ENCODE results near the gene STK39.

Gene STK39

DNA sequence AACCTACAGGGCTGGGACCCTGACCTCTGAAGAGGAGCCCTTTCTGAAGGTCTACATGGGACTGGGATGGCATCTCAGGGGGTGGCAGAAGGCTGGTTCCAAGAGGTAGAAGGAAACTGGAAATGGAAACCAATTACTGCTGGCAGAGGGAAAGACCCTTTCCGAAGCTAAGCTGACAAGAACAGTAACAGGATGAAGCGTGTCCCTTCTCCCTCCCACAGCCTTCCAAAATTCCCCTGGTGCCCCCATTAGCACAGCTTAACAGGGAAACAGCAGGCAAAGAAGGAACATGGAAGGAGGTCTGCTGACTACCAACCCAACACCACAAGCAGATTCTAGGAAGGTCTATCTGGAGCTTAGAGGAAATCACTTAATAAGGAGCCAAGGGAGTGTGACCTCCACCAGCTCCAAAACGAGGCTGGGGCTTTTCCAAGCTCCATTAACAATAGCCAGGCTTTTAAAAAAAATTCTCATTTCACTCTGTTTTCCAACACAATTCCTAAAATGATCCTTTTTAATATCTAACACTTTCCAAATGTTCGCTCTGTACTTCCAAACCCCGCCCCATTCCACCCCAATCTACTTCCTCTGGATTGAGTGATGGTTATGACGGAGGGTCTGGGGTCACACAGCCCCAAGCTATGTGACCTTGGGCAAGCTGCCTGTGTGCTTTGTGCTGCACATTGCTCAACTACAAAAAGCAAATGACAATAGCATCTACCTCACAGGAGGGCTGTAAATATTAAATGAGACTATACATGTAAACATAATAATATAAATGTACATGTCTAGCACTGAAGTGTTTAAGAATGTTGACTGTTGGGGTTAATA is 55.2 kb downstream of the STK39 start:
- Histone ChIP-seq H4K8ac (ENCODE audit: low read length) (peak overlapping the region; percentile 7), H3K4ac (ENCODE audit: low read depth in 1 of 2, low read length in 2 of 2) (no peak overlapping the region), H3K27me3 (ENCODE audit: control insufficient read depth in 1 of 2, insufficient read depth in 1 of 2, low read length in 2 of 2) (no peaks in the 10 kb centered on the region), H2BK5ac (ENCODE audit: low read depth, low read length, poor library complexity, severe bottlenecking) (no peak overlapping the region), H3K14ac (ENCODE audit: low read length in 2 of 2) (no peak overlapping the region), H2BK15ac (ENCODE audit: low read depth, poor library complexity, severe bottlenecking) (no peak overlapping the region), H3K18ac (ENCODE audit: low read depth in 1 of 2, low read length in 2 of 2) (no peak overlapping the region), H4K91ac (ENCODE audit: low read length) (no peak overlapping the region), H3K4me3 (ENCODE audit: insufficient read depth in 1 of 2, low read depth in 1 of 2, low read length in 2 of 2) (no peak overlapping the region), H3K9me3 (ENCODE audit: control insufficient read depth, low read length) (no peaks in the 10 kb centered on the region), H3K36me3 (ENCODE audit: control insufficient read depth in 1 of 2, insufficient read depth in 2 of 2, low read depth in 1 of 2, low read length in 2 of 2) (no peaks in the 10 kb centered on the region), H2AFZ (ENCODE audit: low read depth, low read length) (no peak overlapping the region), H3K27ac (ENCODE audit: low read length, poor library complexity, severe bottlenecking) (no peak overlapping the region), H3K4me2 (ENCODE audit: low read length, poor library complexity, severe bottlenecking) (no peak overlapping the region), H2BK12ac (ENCODE audit: low read length in 2 of 2) (peak overlapping the region in 1 of 2 experiments; percentile 39), H3K4me1 (ENCODE audit: control insufficient read depth, insufficient read depth, low read depth, low read length) (peaks cover 10% of the 10 kb centered on the region), H2AK5ac (ENCODE audit: low read length, severe bottlenecking) (peak overlapping the region; percentile 15), H3K79me1 (replicated peaks; ENCODE audit: low read length, poor library complexity, severe bottlenecking) (peaks cover 40% of the 10 kb centered on the region), H3K9ac (ENCODE audit: low read length) (no peak overlapping the region), H2BK120ac (ENCODE audit: low read depth, low read length) (no peak overlapping the region), H3K23ac (ENCODE audit: low read length in 2 of 2) (no peak overlapping the region)
- WGBS, result 92% methylated on average over 6 of the region's 6 CpGs
- DNase-seq, result no peak

DNA sequence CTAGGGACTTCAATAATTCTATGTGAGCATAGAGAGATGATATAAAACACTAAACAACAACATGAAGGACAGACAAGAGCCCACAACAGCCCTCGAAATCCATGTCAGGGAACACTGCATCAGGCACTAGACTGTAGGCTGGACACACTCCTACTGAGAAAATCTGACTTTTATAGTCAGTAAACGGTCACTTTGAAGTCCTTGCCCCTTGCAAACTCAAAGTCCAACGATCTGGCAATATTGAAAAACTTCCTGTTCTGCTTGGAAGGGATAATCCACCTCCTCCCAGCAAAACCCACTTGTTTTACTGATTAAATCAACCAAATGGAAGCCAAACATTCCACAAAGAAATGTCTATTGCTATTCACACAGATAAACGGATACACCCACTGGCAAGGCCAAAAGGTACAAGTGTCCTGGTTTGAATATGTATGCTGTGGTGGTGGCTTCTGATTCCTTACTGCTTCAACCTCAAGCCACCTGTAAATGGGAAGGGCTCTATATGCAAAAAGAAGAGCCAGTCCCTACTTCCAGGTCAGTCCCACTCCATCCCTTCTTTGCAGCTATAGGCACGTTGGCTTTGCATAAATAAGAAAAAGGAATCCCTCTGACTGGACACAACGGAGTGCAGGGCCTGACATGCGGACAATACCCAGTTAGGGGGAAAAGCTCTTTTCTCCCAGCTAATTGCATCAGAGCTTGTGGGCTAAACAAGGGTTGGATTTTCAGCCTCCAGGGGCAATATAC is 56.6 kb downstream of the STK39 start:
- no peak overlapping the region for H2BK5ac ChIP-seq (ENCODE audit: low read depth, low read length, poor library complexity, severe bottlenecking)
- no peak for DNase-seq
- H4K8ac ChIP-seq (ENCODE audit: low read length), result no peak overlapping the region
- H4K91ac ChIP-seq (ENCODE audit: low read length), result no peak overlapping the region
- no peak overlapping the region for H2BK15ac ChIP-seq (ENCODE audit: low read depth, poor library complexity, severe bottlenecking)
- peaks cover 36% of the 10 kb centered on the region for H3K79me1 ChIP-seq (replicated peaks; ENCODE audit: low read length, poor library complexity, severe bottlenecking)
- no peak overlapping the region for H2AK5ac ChIP-seq (ENCODE audit: low read length, severe bottlenecking)
- H3K27ac ChIP-seq (ENCODE audit: low read length, poor library complexity, severe bottlenecking), result no peak overlapping the region
- WGBS, result 63% methylated on average over 7 of the region's 7 CpGs
- H3K27me3 ChIP-seq (ENCODE audit: control insufficient read depth in 1 of 2, insufficient read depth in 1 of 2, low read length in 2 of 2), result no peaks in the 10 kb centered on the region
- peak overlapping the region in 1 of 2 experiments; percentile 44 for H3K18ac ChIP-seq (ENCODE audit: low read depth in 1 of 2, low read length in 2 of 2)
- no peak overlapping the region for H3K4ac ChIP-seq (ENCODE audit: low read depth in 1 of 2, low read length in 2 of 2)
- H3K36me3 ChIP-seq (ENCODE audit: control insufficient read depth in 1 of 2, insufficient read depth in 2 of 2, low read depth in 1 of 2, low read length in 2 of 2), result no peaks in the 10 kb centered on the region
- no peak overlapping the region for H3K14ac ChIP-seq (ENCODE audit: low read length in 2 of 2)
- no peak overlapping the region for H3K4me2 ChIP-seq (ENCODE audit: low read length, poor library complexity, severe bottlenecking)
- peaks cover 10% of the 10 kb centered on the region for H3K4me1 ChIP-seq (ENCODE audit: control insufficient read depth, insufficient read depth, low read depth, low read length)
- H2AFZ ChIP-seq (ENCODE audit: low read depth, low read length), result no peak overlapping the region
- H3K23ac ChIP-seq (ENCODE audit: low read length in 2 of 2), result no peak overlapping the region
- no peak overlapping the region for H2BK120ac ChIP-seq (ENCODE audit: low read depth, low read length)
- no peak overlapping the region for H3K4me3 ChIP-seq (ENCODE audit: insufficient read depth in 1 of 2, low read depth in 1 of 2, low read length in 2 of 2)
- H3K9ac ChIP-seq (ENCODE audit: low read length), result no peak overlapping the region
- no peaks in the 10 kb centered on the region for H3K9me3 ChIP-seq (ENCODE audit: control insufficient read depth, low read length)
- no peak overlapping the region for H2BK12ac ChIP-seq (ENCODE audit: low read length in 2 of 2)

DNA sequence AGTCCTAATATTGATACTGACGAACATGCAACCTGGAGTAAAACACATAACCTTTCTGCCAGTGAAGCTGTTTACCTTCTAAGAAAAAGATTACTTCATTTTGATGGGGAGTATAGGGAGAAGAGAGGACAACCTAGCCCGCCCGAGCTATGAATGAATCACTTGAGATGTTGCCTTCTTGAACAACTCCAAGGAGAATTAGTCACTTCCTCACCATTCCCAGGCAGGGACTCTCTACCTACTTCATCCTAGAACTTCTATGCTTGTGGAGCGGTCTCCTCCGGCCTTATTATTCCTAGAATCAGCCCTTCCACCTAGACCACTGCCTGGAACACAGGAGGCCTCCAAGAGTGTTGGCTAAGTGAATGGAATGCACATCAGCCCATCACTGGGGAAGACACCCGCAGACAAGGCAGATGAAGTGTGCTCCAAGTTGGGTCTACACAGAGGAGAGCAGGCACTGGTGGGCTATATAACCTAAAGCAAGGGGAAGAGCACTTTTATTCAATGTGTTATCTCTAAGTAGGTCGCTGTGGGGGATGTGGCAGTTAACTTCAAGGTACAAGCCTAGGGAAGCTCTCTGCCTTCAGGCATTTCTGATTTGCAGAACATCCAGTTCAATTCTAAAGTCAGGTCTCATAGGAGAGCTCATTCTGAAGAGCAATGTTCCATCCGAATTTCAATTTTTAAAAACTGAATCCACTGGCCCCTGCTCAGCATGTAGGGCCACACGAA is 57.4 kb downstream of the STK39 start:
- Histone ChIP-seq H3K9me3 (ENCODE audit: control insufficient read depth, low read length) (no peaks in the 10 kb centered on the region), H3K9ac (ENCODE audit: low read length) (no peak overlapping the region), H2BK12ac (ENCODE audit: low read length in 2 of 2) (peak overlapping the region; percentile 50 to 65), H3K23ac (ENCODE audit: low read length in 2 of 2) (peak overlapping the region in 1 of 2 experiments; percentile 9), H3K4me3 (ENCODE audit: insufficient read depth in 1 of 2, low read depth in 1 of 2, low read length in 2 of 2) (peak overlapping the region in 1 of 2 experiments; percentile 4), H2BK5ac (ENCODE audit: low read depth, low read length, poor library complexity, severe bottlenecking) (no peak overlapping the region), H3K4me2 (ENCODE audit: low read length, poor library complexity, severe bottlenecking) (no peak overlapping the region), H3K14ac (ENCODE audit: low read length in 2 of 2) (no peak overlapping the region), H3K18ac (ENCODE audit: low read depth in 1 of 2, low read length in 2 of 2) (peak overlapping the region in 1 of 2 experiments; percentile 74), H3K36me3 (ENCODE audit: control insufficient read depth in 1 of 2, insufficient read depth in 2 of 2, low read depth in 1 of 2, low read length in 2 of 2) (no peaks in the 10 kb centered on the region), H3K4ac (ENCODE audit: low read depth in 1 of 2, low read length in 2 of 2) (no peak overlapping the region), H2AK5ac (ENCODE audit: low read length, severe bottlenecking) (no peak overlapping the region), H3K27me3 (ENCODE audit: control insufficient read depth in 1 of 2, insufficient read depth in 1 of 2, low read length in 2 of 2) (no peaks in the 10 kb centered on the region), H4K8ac (ENCODE audit: low read length) (no peak overlapping the region), H2BK15ac (ENCODE audit: low read depth, poor library complexity, severe bottlenecking) (no peak overlapping the region), H2BK120ac (ENCODE audit: low read depth, low read length) (peak overlapping the region; percentile 8), H4K91ac (ENCODE audit: low read length) (no peak overlapping the region), H2AFZ (ENCODE audit: low read depth, low read length) (no peak overlapping the region), H3K4me1 (ENCODE audit: control insufficient read depth, insufficient read depth, low read depth, low read length) (peaks cover 10% of the 10 kb centered on the region), H3K27ac (ENCODE audit: low read length, poor library complexity, severe bottlenecking) (no peak overlapping the region), H3K79me1 (replicated peaks; ENCODE audit: low read length, poor library complexity, severe bottlenecking) (peaks cover 36% of the 10 kb centered on the region)
- WGBS, result 49% methylated on average over 7 of the region's 9 CpGs
- peak; percentile 62 for DNase-seq

GRCh38 chr2:168188002-168188401 is 59.4 kb downstream of the STK39 start:
- Histone ChIP-seq H3K14ac (ENCODE audit: low read length in 2 of 2) (no peak overlapping the region), H3K4me3 (ENCODE audit: insufficient read depth in 1 of 2, low read depth in 1 of 2, low read length in 2 of 2) (no peak overlapping the region), H2BK5ac (ENCODE audit: low read depth, low read length, poor library complexity, severe bottlenecking) (no peak overlapping the region), H3K4ac (ENCODE audit: low read depth in 1 of 2, low read length in 2 of 2) (no peak overlapping the region), H3K4me2 (ENCODE audit: low read length, poor library complexity, severe bottlenecking) (no peak overlapping the region), H2BK120ac (ENCODE audit: low read depth, low read length) (no peak overlapping the region), H3K23ac (ENCODE audit: low read length in 2 of 2) (no peak overlapping the region), H3K79me1 (replicated peaks; ENCODE audit: low read length, poor library complexity, severe bottlenecking) (peaks cover 41% of the 10 kb centered on the region), H3K36me3 (ENCODE audit: control insufficient read depth in 1 of 2, insufficient read depth in 2 of 2, low read depth in 1 of 2, low read length in 2 of 2) (no peaks in the 10 kb centered on the region), H4K91ac (ENCODE audit: low read length) (no peak overlapping the region), H4K8ac (ENCODE audit: low read length) (no peak overlapping the region), H3K18ac (ENCODE audit: low read depth in 1 of 2, low read length in 2 of 2) (peak overlapping the region in 1 of 2 experiments; percentile 57), H3K9ac (ENCODE audit: low read length) (no peak overlapping the region), H3K27me3 (ENCODE audit: control insufficient read depth in 1 of 2, insufficient read depth in 1 of 2, low read length in 2 of 2) (no peaks in the 10 kb centered on the region), H3K9me3 (ENCODE audit: control insufficient read depth, low read length) (no peaks in the 10 kb centered on the region), H2AFZ (ENCODE audit: low read depth, low read length) (no peak overlapping the region), H3K4me1 (ENCODE audit: control insufficient read depth, insufficient read depth, low read depth, low read length) (peaks cover 5% of the 10 kb centered on the region), H2BK15ac (ENCODE audit: low read depth, poor library complexity, severe bottlenecking) (no peak overlapping the region), H2BK12ac (ENCODE audit: low read length in 2 of 2) (no peak overlapping the region), H3K27ac (ENCODE audit: low read length, poor library complexity, severe bottlenecking) (no peak overlapping the region), H2AK5ac (ENCODE audit: low read length, severe bottlenecking) (no peak overlapping the region)
- 82% methylated on average over 2 of the region's 2 CpGs for WGBS
- peak; percentile 43 for DNase-seq

All from mesenchymal stem cell (in vitro differentiated cells and primary cell).